GM19035 (cell line): Measurements from ENCODE around the gene CRB3.

Source experiments
- ATAC-seq: cut with Tn5 transposase; IDR thresholded peaks from one replicate; pipeline ENCODE4 v1.9.1; 2021; ENCODE audit not compliant: unreplicated experiment

The CRB3 gene

GRCh38 chr19:6431891-6432290 is 32.2 kb upstream of the CRB3 start:
- no peak for ATAC-seq

DNA sequence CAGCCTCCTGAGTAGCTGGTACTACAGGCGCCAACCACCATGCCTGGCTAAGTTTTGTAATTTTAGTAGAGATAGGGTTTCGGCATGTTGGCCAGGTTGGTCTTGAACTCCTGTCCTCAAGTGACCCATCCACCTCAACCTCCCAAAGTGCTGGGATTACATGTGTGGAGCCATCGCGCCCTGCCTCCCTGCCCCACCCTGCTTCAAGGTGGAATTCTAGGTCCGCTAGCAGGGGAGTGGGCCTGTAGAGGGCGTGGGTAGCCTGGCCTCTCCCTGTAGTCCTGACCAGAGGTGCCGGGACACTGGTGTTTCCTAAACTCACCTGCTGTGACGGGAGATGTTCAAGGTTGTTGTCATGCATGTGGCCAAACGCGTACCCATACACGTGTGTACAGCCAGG is 30.9 kb upstream of the CRB3 start:
- ATAC-seq = no peak

GRCh38 chr19:6433663-6434062 is 30.4 kb upstream of the CRB3 start, which contains the start of gene SLC25A41:
Gene SLC25A41 (minus strand): TSS chr19:6433763. CDS start chr19:6433693, 70 bp downstream.
- ATAC-seq = no peak

- ATAC-seq = no peak
Measured at GRCh38 chr19:6439743-6440142, 24.3 kb upstream of the CRB3 start.

DNA sequence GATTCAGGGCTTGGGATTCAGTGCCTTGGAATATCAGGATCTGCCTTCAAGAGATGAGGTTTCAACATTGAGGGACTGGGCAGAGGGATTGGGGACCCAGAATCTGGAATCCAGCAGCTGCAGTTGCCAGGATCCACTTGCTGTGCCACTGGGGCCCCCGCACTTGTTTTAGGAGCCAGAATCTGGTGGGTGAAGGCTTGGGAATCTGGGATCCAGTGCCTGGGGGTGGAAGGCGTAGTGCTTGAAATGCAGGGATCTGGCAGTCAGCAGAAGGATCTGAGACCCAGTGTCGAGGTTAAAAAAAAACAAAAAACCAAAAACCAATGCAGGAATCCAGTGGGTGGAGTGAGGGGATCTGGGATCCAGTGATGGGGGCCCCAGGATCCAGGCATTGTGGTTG is 23.2 kb upstream of the CRB3 start:
- ATAC-seq = no peak

GRCh38 chr19:6442087-6442688 is 21.9 kb upstream of the CRB3 start:
- ATAC-seq = no peak

DNA sequence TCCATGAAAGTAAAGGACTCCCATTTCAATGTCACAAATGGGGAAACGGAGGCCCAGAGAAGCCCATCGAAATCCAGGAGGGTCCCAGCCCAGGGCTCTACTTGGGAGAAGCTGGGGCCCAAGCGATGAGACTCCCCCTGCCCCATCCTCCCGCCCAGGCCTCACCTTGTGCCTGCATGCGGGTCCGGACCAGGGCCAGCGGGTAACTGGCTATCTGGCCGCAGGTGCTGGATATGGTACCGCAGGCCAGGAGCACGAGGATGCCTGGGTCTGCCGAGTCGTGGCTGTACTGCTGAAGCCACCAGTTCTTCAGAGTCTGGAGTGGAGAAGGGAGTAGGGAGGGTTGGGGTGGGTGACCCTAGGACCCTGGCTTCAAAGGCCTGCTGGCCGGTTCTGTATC is 20.1 kb upstream of the CRB3 start:
- no peak for ATAC-seq

- no peak for ATAC-seq
Measured at GRCh38 chr19:6446452-6446851, 17.6 kb upstream of the CRB3 start.

DNA sequence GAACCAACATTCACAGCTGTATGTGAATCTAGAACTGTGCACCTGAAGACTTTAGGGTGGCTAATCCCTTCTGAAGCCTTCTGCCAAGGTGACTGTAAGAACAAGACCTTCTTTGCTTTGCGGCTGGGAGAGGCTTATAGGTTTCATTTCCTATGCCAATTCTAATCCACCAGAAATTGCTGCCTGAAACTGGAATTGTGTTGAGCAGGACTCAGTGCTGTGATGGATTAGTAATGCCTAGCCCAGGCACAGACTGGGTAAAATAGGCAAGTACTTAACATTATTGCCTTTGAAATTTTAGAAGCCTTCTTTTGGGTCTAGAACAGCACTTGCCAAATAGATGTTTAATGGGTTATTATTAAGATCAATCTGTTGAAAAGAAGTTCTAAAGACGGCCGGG is 16.0 kb upstream of the CRB3 start:
- no peak for ATAC-seq

DNA sequence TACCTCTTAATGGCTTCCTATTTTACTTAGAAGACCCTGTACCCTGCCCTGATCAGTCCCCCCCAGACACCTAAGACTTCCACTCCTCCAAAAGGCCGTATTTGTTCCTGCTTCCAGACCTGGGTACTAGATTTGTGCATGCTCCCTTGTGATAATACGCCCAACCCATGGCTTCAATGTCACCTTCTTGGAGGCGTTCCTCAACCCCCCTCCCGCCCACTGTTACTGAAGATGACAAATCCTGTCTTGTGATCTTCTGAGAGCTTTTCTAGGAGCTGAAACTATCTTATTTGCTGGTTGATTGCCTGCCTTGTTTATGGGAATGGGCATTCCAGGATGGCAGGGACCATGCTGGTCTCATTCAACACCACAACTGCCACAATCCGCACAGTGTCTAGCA is 13.9 kb upstream of the CRB3 start:
- ATAC-seq = no peak

DNA sequence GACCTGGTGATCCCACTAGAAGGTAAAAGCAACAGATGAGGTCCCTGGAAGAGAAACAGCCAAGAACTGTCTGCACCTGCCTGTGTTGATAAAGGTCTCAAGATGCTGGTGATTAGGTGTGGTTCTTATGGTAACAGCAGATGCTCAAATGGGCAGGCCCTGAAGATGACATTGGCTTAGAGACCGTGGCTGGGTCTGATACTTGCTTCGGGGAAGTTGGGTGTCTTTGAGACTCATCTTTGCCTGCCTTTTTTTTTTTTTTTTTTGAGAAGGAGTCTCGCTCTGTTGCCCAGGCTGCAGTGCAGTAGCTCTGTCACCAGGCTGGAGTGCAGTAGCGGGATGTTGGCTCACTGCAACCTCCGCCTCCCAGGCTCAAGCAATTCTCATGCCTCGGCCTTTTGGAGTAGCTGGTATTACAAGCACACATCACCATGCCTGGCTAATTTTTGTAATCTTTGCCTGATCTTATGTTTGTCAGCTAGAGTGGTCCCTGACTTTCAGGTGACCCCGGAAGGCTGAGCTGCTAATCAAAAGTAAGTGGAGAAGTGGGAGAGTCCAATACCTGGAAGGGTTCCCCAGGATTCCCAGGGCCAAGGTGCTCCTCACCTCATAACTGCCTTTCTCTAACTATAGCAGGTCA is 12.4 kb upstream of the CRB3 start:
- ATAC-seq = no peak

DNA sequence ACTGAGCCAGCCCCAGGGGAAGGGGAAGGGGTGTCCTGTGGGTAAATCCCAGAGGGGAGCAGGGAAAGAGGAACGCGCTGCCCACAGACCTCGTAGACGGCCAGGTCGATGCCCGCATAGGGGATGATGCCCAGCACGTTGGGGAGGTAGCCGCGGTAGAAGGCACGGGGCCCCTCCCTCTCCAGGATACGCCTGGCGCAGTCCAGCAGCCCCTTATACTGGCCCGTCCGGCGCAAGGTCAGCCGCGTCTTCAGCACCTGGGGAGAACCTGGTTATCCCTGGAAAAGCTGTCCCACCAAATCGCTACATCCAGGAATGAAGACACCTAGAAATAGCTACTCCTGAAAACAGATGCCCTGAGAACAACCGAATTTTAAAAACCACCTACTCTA is 11.9 kb upstream of the CRB3 start:
- ATAC-seq = no peak

DNA sequence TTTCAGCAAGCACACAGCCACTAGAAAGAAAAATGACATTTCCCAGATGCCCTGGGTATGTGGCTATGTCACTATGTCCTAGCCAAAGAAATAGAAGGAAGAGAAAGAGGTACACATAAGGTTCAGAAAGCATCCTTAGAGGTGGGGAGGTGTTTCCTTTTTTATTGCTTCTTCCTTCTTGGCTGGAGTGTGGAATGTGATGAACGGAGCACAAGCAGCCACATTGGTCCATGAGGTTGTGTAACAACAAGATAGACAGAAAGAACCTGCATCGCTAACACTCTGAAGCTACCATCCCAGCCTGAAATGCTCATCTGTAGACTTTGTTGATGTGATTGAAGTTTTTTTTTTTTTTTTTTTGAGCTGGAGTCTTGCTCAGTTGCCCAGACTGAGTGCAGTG is 11.2 kb upstream of the CRB3 start:
- no peak for ATAC-seq

DNA sequence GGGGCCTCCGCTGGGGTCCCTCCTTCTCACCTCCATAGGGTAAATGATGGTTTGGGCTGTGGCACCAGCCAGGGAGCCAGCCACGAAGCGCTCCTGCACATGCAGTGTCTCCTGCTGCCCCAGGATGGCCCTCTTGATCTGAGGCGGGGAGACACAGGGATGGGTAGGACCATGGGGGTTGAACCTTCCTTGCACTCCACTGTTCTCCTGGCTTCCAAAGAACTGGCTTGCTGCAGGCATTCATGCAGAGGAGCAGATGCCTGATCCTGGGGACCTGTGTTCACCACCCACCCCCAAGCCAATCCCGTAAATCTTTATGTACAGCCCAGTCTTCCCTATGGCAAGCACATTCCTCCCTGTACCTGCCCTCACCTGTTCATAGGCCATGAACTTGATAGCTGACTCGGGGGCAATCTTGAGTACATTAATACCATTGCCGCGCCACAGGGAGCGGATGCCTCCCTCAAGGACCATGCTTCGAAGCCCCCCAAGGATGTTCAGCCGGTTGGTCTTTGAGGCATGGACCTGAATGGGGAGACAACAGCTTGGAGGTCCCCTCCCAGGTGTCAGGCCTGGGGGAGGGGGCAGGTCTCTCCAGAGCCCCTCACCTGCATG is 10.0 kb upstream of the CRB3 start:
- no peak for ATAC-seq

GRCh38 chr19:6455924-6456323 is 8.1 kb upstream of the CRB3 start:
- no peak for ATAC-seq

- no peak for ATAC-seq
Measured at GRCh38 chr19:6457958-6458694, 5.9 kb upstream of the CRB3 start.

GRCh38 chr19:6458695-6459261 is 5.3 kb upstream of the CRB3 start:
- no peak for ATAC-seq

DNA sequence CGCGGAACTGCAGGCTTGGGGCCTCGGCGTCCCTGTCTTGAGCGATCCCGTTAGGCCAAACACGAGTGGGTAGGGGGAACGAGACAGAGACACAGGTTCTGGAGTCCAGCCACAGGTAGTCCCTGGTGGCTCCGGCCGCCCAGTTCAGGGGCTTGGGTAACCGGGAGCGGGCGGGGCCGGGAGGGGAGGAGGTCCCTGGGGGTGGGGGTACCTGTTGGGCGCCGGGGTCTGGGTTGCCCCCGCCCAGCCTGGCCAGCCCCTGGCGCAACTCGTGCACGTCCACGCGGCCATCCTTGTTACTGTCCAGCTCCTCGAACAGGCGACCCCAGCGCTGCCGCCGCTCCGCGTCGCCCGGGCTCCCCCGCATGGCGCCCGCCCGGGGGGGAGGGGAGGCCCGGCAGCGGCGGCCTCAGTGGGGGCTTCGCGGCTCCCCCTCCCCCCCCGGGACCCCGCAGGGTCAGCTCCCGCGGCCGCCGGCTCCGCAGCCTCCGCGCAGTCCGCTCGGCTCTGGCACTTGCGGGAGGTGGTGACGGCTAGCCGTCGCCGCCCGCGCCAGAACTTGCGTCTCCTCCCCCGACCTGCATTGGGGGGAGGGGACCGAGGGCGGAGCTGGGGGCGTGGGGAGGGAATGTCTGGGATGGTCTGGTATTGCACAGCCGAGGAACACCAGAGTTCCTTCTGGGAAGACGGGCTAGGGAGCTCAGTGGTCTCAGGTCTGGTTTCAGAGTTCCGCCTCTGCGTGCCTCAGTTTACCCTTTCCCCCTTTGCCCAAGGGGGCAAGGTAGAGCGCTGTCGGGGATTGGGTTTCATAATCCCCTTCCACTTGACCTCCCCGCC is 4.6 kb upstream of the CRB3 start, which contains the start of gene SLC25A23:
Gene SLC25A23, minus strand, starts transcription at position 531 of the 837 bp plus-strand sequence. Its CDS starts 164 bp downstream, at position 367.
- peak; percentile 40 for ATAC-seq

DNA sequence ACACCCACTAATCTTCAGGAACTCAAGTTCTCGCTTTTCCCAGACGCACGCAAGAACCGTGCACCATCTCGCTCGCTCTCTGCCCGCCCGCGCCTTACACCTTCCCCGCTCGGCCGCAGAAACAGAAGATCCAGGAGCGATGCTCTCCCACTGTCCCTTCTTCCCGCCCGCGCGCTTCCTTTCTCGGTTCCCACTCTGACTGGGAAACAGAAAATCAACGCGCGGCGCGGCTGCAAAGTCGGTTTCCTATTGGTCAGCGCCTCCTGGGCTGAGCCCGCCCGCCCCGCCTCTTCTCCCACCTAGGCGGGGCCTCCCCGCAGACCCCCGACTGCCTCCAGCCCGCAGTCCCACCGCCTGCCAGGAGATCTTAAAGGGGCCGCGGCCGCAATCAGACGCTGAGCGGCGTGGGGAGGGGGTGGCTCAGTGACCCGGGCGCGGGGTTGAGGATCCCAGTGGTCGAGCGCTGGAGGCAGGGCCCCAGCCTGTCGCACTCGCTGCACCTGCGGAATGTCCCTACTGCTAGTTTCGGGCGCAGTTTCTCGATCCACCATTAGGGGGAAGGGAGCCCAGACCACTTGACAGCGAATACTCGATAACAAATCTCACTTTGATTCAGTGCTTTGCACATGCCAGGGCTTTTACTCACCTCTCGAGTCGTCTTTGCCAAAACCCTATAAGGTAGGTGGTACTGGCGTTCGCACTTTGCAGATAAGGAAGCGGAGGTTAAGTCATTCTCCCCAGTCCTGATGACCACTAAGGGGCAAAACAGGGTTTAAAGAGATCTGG is 3.8 kb upstream of the CRB3 start:
- ATAC-seq = peak; percentile 75

GRCh38 chr19:6465006-6465405 is 935 bp downstream of the CRB3 start:
- ATAC-seq = no peak
